Effector memory CD4-positive, alpha-beta T cell (primary cell): Measurements from ENCODE around the gene ZNF512B.

Experiments used
- DNase-seq, 3 donors: peaks; one replicate each; pipeline ENCODE4 v3.0.0-alpha.2; 2020
- H3K27ac ChIP-seq: 2 replicates; pipeline ENCODE4 v1.7.0; 2013; ENCODE audit warnings: mild to moderate bottlenecking, low read length, moderate library complexity; ENCODE audit not compliant: insufficient read depth, poor library complexity, severe bottlenecking
- H3K27me3 ChIP-seq: replicated peaks from 2 replicates; pipeline ENCODE4 v1.7.0; 2013; ENCODE audit warnings: mild to moderate bottlenecking, low read length; ENCODE audit not compliant: insufficient read depth, control insufficient read depth, poor library complexity, severe bottlenecking
- H3K36me3 ChIP-seq: 2 replicates; pipeline ENCODE4 v1.7.0; 2013; ENCODE audit warnings: mild to moderate bottlenecking, low read length, moderate library complexity; ENCODE audit not compliant: control insufficient read depth, insufficient read depth
- H3K4me1 ChIP-seq: 2 replicates; pipeline ENCODE4 v1.7.0; 2013; ENCODE audit warnings: low read length, mild to moderate bottlenecking; ENCODE audit not compliant: control insufficient read depth, insufficient read depth, poor library complexity, severe bottlenecking
- H3K4me3 ChIP-seq: 2 replicates; pipeline ENCODE4 v1.7.0; 2013; ENCODE audit warnings: low read length, low read depth, mild to moderate bottlenecking; ENCODE audit not compliant: insufficient read depth, poor library complexity, severe bottlenecking
- H3K9me3 ChIP-seq: 2 replicates; pipeline ENCODE4 v1.7.0; 2013; ENCODE audit warnings: mild to moderate bottlenecking, low read length, moderate library complexity; ENCODE audit not compliant: control insufficient read depth

The ZNF512B gene

DNA sequence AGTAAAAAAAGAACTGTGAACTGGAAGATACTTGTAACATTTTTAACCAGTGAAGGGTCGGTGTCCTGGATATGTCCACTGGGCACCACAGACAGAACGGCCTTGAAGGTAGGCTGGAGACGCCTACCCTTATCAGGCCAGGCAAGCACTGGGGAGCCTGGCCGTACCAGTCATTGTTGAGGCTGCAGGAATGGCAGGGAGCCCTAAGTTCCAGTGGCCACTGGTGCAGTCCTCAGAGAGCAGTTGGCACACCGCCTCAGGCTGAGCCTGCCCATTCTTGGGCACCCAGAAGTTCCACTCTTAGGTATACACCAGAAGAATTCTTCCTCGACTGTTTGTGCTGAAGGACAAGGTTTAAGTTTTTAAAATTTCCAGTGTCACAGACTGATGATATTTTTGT is 54.3 kb downstream of the ZNF512B start:
- Histone ChIP-seq H3K4me3 (no peak overlapping the region), H3K4me1 (peaks cover 9% of the 10 kb centered on the region), H3K9me3 (no peaks in the 10 kb centered on the region), H3K27me3 (no peaks in the 10 kb centered on the region), H3K27ac (no peak overlapping the region), H3K36me3 (peaks cover 3% of the 10 kb centered on the region)
- no peak for DNase-seq

DNA sequence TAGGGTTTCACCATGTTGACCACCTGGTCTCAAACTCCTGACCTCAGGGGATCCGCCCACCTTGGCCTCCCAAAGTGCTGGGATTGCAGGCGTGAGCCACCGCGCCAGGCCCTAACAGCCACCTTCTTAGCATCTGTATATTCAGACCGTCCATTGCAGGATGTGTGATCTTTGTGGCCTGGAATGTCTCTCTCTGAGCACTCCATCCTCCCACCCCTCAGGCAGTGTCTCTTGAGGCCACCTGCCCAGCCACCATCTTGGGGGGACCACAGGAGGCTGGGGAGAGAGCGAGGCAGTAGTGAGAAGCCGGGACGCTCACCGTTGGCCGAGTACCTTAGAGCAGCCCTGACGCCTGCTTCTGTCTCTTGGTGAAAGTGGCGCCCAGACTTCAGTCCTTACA is 56.0 kb downstream of the ZNF512B start:
- H3K27me3 ChIP-seq = no peaks in the 10 kb centered on the region
- H3K36me3 ChIP-seq = no peaks in the 10 kb centered on the region
- no peaks in the 10 kb centered on the region for H3K9me3 ChIP-seq
- H3K4me3 ChIP-seq = no peak overlapping the region
- DNase-seq = no peak
- peaks cover 12% of the 10 kb centered on the region for H3K4me1 ChIP-seq
- H3K27ac ChIP-seq = no peak overlapping the region

GRCh38 chr20:63911176-63911575 is 58.6 kb downstream of the ZNF512B start:
- no peaks in the 10 kb centered on the region for H3K36me3 ChIP-seq
- H3K27me3 ChIP-seq = no peaks in the 10 kb centered on the region
- H3K27ac ChIP-seq = no peak overlapping the region
- no peak overlapping the region for H3K4me3 ChIP-seq
- no peak for DNase-seq
- H3K4me1 ChIP-seq = peaks cover 12% of the 10 kb centered on the region
- no peaks in the 10 kb centered on the region for H3K9me3 ChIP-seq

GRCh38 chr20:63908008-63908682 is 61.6 kb downstream of the ZNF512B start:
- Histone ChIP-seq H3K9me3 (no peaks in the 10 kb centered on the region), H3K4me1 (peaks cover 23% of the 10 kb centered on the region), H3K27me3 (no peaks in the 10 kb centered on the region), H3K4me3 (no peak overlapping the region), H3K36me3 (no peaks in the 10 kb centered on the region), H3K27ac (no peak overlapping the region)
- no peak for DNase-seq
